PFSK-1 (cell line): ENCODE measurements around the gene MAP4.

Experiments used
- POLR2AphosphoS5 ChIP-seq: IDR thresholded peaks from 2 replicates; pipeline ENCODE4 v1.6.1; 2012; ENCODE audit warnings: low read depth, mild to moderate bottlenecking, control low read depth, low read length, moderate library complexity
- SIN3A ChIP-seq: IDR thresholded peaks from 2 replicates; pipeline ENCODE4 v1.6.1; 2012; ENCODE audit warnings: mild to moderate bottlenecking, low read length, moderate library complexity, borderline replicate concordance; ENCODE audit not compliant: insufficient read depth
- TF ChIP-seq, protein P1 (sequence below), 2 experiments: IDR thresholded peaks; 2 replicates each; pipeline versions ENCODE4 v1.6.1 to v1.8.0; 2011 to 2012; ENCODE audit warnings: low read depth in 2 of 2, low read length in 2 of 2, control low read depth in 1 of 2, inconsistent platforms in 1 of 2, mild to moderate bottlenecking in 1 of 2, moderate library complexity in 1 of 2; ENCODE audit not compliant: insufficient read depth in 1 of 2

DNA sequence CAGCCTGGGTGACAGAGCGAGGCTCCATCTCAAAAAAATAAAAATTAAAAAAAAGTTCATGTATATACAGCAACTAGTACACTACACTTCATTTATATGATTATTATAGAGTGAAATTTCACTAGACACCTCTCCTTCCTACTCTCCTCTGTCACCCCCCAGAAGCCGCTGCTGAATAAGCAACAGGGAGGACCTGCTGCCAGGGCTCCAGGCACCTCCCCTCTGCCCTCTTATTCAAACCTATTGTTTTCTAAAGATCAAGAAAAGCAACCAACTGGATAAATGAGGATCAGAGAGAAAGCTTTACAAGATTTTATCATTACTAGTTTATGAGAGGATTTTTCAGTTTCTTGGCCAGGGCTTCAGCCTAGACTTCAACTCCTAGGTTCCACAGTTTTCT lies 141.8 kb downstream of the MAP4 start:
- no peak for TF ChIP-seq POLR2AphosphoS5
- TF ChIP-seq, protein P1, sequence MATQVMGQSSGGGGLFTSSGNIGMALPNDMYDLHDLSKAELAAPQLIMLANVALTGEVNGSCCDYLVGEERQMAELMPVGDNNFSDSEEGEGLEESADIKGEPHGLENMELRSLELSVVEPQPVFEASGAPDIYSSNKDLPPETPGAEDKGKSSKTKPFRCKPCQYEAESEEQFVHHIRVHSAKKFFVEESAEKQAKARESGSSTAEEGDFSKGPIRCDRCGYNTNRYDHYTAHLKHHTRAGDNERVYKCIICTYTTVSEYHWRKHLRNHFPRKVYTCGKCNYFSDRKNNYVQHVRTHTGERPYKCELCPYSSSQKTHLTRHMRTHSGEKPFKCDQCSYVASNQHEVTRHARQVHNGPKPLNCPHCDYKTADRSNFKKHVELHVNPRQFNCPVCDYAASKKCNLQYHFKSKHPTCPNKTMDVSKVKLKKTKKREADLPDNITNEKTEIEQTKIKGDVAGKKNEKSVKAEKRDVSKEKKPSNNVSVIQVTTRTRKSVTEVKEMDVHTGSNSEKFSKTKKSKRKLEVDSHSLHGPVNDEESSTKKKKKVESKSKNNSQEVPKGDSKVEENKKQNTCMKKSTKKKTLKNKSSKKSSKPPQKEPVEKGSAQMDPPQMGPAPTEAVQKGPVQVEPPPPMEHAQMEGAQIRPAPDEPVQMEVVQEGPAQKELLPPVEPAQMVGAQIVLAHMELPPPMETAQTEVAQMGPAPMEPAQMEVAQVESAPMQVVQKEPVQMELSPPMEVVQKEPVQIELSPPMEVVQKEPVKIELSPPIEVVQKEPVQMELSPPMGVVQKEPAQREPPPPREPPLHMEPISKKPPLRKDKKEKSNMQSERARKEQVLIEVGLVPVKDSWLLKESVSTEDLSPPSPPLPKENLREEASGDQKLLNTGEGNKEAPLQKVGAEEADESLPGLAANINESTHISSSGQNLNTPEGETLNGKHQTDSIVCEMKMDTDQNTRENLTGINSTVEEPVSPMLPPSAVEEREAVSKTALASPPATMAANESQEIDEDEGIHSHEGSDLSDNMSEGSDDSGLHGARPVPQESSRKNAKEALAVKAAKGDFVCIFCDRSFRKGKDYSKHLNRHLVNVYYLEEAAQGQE (IDR thresholded peaks at IDR 0.05; ENCODE audit: insufficient read depth in 1 of 2, low read depth in 2 of 2, low read length in 2 of 2): no peak
- no peak for TF ChIP-seq SIN3A
